Ramos (cell line): ENCODE measurements around the gene MRRF.

Source experiments
- in situ Hi-C: fragments of 300-500 bp; cut with MboI; formaldehyde crosslinking; loops from one replicate; pipeline ENCODE4 v1.14.3; 2022; ENCODE audit warnings: low sequenced_read_pairs; ENCODE audit not compliant: unreplicated experiment

MRRF gene

GRCh38 chr9:122348791-122349190 is 84.1 kb downstream of the MRRF start:
- in situ Hi-C loops = loop anchor here (5.0 kb wide), 1 partner anchor 226 kb away; no protein-coding TSS in a partner anchor

DNA sequence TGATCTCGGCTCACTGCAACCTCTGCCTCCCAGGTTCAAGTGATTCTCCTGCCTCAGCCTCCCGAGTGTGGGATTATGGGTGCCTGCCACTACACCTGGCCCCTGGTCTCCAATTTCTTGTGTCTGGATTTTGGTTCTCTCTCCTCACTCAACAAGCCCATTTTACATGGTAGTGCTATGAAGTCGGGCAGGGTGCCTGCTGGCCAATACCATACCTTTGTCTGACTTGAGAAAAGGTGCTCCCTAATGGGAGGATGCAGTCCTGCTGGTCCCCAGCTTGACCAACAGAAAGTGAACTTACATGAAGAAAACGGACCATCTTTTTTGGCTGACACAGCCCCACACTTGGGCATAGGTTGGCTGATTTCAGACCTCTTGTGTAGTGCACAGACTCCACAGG is 84.5 kb downstream of the MRRF start:
- in situ Hi-C loops = loop anchor here (5.0 kb wide), 1 partner anchor 227 kb away; no protein-coding TSS in a partner anchor

- in situ Hi-C loops = loop anchor here (25.0 kb wide), 1 partner anchor 688 kb away; the partner anchor contains the start of gene DAB2IP
Observed at GRCh38 chr9:122350577-122351355, 86.1 kb downstream of the MRRF start.

DNA sequence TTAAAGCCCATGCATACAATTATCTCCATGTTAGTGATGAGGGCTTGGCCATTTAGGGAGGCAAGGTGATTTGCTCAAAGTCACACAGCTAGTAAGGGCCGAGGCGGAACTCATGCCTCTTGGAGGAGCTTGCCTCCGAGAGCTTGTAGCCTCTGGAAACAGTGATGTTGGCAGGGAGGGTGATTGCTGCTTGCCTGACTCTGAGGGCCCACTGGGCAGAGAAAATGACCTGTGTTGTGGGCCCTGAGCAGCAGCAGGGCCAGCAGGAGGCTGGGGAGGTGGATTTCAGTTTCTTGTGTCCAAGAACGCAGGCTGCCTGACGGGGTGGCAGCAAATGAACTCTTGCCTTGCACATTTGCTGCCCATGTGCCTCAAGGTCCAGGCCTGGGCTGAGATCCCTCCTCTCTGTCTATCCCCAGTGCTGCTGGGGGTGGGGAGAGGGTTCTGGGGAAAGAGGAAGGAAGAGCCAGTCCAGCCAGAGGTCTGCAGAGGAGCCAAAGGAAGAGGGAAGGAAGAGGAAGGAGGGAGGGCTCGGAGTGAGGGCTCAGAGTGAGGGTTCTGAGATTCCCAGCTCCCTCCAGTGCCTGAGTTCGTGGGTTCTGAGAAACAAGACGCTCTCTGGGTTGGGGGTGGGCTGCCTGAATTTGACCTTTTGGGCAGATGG is 90.0 kb downstream of the MRRF start:
- in situ Hi-C loops = loop anchor here (25.0 kb wide), 1 partner anchor 692 kb away; the partner anchor contains the start of gene DAB2IP

- in situ Hi-C loops = loop anchor here (25.0 kb wide), 1 partner anchor 693 kb away; the partner anchor contains the start of gene DAB2IP
Observed at GRCh38 chr9:122355336-122355875, 90.7 kb downstream of the MRRF start.

DNA sequence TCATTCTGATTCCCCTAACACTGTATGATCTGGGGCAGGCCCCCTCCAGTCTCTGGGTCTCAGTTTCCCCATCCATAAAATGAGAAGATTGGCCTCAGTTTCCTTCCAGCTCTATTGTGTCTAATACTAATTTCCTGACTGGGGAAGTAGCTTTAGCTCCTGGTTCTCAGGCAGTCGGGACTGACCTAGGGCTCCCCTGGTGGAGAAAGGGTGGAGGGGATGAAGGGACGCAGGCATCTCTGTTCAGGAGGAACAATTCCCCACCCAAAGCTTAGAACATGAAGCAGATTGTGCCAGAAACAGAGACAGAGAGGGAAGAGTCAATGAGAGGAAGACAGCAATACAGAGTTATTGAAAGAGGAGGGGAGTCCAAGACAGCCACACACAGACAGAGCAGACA is 91.9 kb downstream of the MRRF start:
- in situ Hi-C loops = loop anchor here (25.0 kb wide), 1 partner anchor 694 kb away; the partner anchor contains the start of gene DAB2IP

GRCh38 chr9:122360891-122361290 is 96.2 kb downstream of the MRRF start:
- in situ Hi-C loops = loop anchor here (25.0 kb wide), 1 partner anchor 699 kb away; the partner anchor contains the start of gene DAB2IP

DNA sequence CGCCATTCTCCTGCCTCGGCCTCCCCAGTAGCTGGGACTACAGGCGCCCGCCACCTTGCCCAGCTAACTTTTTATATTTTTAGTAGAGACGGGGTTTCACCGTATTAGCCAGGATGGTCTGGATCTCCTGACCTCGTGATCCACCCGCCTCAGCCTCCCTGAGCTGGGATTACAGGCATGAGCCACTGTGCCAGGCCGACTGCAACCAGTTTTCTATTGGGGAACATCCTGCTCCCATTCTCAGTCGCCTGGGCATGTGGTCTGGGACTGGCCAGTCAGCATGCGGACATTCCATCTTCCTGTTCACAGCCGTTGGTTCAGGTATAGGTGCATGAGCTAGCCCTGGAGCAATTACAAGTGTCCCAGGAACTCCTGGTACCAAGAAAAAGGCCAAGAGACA is 98.4 kb downstream of the MRRF start:
- in situ Hi-C loops = loop anchor here (25.0 kb wide), 1 partner anchor 701 kb away; the partner anchor contains the start of gene DAB2IP

DNA sequence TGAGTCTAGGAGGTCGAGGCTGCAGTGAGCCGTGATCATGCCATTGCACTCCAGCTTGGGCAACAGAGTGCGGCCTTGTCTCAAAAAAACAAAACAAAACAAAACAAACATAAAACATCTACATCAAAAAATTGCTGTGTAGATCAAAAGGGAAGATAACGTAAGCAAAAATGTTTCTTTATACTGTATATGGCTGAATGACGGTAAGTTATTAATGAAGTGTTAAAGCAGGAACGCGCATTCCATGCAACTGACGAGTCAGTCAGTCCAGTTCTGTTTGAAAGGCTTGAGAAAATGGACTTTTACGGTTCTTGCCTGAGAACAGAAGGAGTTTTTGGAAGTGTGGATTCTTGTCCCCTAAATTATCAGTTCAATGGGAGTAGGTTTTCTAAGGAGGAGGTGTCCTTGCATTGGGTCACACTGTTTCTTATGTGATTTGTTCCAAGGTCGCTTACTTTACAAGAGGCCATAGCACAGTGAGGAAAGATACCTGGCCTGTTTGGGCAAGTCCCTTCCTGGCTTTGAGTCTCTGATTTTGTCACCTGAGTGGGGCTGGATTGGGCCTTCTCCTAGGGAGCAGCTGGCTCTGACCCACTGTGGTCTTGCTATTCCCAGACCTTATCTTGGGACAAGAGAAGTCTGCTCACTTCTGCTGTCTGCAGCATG is 99.6 kb downstream of the MRRF start:
- in situ Hi-C loops = loop anchor here (25.0 kb wide), 1 partner anchor 702 kb away; the partner anchor contains the start of gene DAB2IP

DNA sequence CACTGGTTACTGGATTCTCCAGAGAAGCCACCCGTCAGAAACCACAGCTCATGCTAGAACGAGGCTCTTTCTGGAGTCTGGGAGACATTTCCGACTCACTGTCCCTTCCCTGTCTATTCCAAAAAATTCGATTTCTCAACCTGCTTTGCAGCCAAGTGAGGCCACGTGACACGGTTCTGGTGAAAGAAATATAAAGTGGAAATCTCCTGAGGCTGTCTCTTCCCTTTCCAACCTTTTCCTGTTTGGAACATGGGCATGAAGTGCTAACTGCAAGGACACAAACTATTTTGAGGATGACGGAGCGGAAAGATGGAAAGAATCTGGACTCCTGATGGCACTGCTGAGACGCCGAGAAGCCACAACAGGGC is 100.1 kb downstream of the MRRF start:
- in situ Hi-C loops = loop anchor here (25.0 kb wide), 1 partner anchor 702 kb away; the partner anchor contains the start of gene DAB2IP

- in situ Hi-C loops = loop anchor here (25.0 kb wide), 1 partner anchor 704 kb away; the partner anchor contains the start of gene DAB2IP
Observed at GRCh38 chr9:122366074-122366660, 101.5 kb downstream of the MRRF start.

DNA sequence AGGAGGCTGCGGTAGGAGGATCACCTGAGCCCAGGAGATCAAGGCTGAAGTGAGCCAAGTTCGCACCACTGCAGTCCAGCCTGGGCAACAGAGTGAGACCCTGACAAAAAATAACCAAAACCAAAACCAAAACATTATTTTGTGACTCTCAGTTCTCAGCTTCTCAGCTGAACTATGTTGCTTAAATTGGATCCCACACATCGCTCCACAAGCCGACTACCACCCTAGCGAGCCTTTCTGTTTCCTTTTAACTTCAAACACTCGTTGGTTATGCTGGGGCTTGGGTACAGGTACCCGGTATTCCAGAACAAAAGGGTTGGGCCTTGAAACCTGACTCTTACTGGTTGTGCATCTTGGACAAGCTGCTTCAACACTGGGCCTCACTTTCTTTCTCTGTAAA is 102.4 kb downstream of the MRRF start:
- in situ Hi-C loops = loop anchor here (25.0 kb wide), 1 partner anchor 705 kb away; the partner anchor contains the start of gene DAB2IP

- in situ Hi-C loops = loop anchor here (25.0 kb wide), 1 partner anchor 706 kb away; the partner anchor contains the start of gene DAB2IP
Observed at GRCh38 chr9:122367774-122368460, 103.2 kb downstream of the MRRF start.

- in situ Hi-C loops = loop anchor here (25.0 kb wide), 1 partner anchor 706 kb away; the partner anchor contains the start of gene DAB2IP
Observed at GRCh38 chr9:122368642-122369041, 104.0 kb downstream of the MRRF start.

DNA sequence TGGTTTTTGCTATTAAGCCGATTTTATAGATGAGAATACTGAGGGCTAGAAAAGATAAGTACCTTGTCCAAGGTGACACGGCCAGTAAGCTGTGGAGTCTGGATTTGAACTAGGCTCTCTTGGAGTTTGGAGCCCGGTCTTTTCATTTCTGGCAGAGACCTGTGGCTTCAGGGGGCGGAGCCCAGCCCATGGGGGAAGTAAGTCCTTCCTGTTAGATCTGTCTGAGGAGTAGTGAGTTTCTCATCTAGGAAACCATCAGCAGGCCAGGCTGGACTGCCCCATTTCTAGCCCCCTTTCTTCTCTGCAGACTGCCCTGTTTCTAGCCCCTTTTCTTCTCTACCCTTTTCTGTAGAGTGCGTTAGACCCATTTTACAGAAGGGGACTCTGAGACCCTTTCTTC is 105.6 kb downstream of the MRRF start:
- in situ Hi-C loops = loop anchor here (25.0 kb wide), 1 partner anchor 708 kb away; the partner anchor contains the start of gene DAB2IP

GRCh38 chr9:122370869-122371755 is 106.4 kb downstream of the MRRF start, which contains the start of gene PTGS1:
Gene PTGS1 (plus strand): TSS chr9:122371024. CDS start chr9:122371085, 61 bp downstream.
- in situ Hi-C loops = loop anchor here (25.0 kb wide), 1 partner anchor 709 kb away; the partner anchor contains the start of gene DAB2IP

GRCh38 chr9:122371846-122372245 is 107.2 kb downstream of the MRRF start:
- in situ Hi-C loops = loop anchor here (25.0 kb wide), 1 partner anchor 710 kb away; the partner anchor contains the start of gene DAB2IP
